Posterior vena cava (tissue), 2 donors: ENCODE results near the gene GALK1. TPM values are rescaled to one million over a fixed set of nuclear protein-coding genes. Genes with fewer than 3 reads are reported as not detected.
"Not testable (repeated sequence)": the region's sequence is repeated elsewhere in the genome, so short reads cannot be mapped to it uniquely, and the experiment has no call there.

Experiments used
- DNase-seq: peaks from one replicate; pipeline ENCODE4 v3.0.0-alpha.2; 2020; ENCODE audit warnings: low spot score
- intact Hi-C, 2 donors: fragments of 100-400 bp; cut with DNase I; formaldehyde crosslinking; loops; one replicate each; pipeline versions ENCODE4 v1.14.1 to v1.14.2; 2022 to 2023
- total RNA-seq, 2 donors: library from RNA; stranded (reverse); fragmentation: NEBNext Ultra II Directional; extraction: Animal tissue kit (Norgen Biotek cat#: 25700); gene quantifications; one replicate each; pipeline ENCODE4 v1.2.1, GENCODE V29; 2021
- donor health status: DM: yes; HTN: yes; CAD: no.
- donor health status: DM: yes; HTN: yes; CAD: no.

GALK1 gene
- total RNA-seq, 2 donors from 2014 or later, result 21.0 to 27.6 TPM

GRCh38 chr17:75785016-75785890 is 20.3 kb upstream of the GALK1 start:
- intact Hi-C loops, result loop anchor here in 1 of 2 donors (5.0 kb wide), 1 partner anchor 42 kb away; no protein-coding TSS in a partner anchor
- DNase-seq, result peak; percentile 98

- intact Hi-C loops, result loop anchor here in 1 of 2 donors (5.0 kb wide), 1 partner anchor 43 kb away; no protein-coding TSS in a partner anchor
- DNase-seq, result peak; percentile 99
These were observed 19.6 kb upstream of the GALK1 start, which contains the start of gene UNK for GRCh38 chr17:75784473-75785015. Gene UNK, plus strand, starts transcription at chr17:75784806. Its CDS starts 75 bp downstream, at chr17:75784881.

- intact Hi-C loops, result no loop called here
- peak; percentile 85 for DNase-seq
These were observed 18.9 kb upstream of the GALK1 start for GRCh38 chr17:75783803-75784472.

GRCh38 chr17:75783069-75783783 is 18.2 kb upstream of the GALK1 start:
- DNase-seq, result no peak
- intact Hi-C loops, result no loop called here

- DNase-seq, result no peak
- intact Hi-C loops, result loop anchor here (5.0 to 10.0 kb wide), 2 partner anchors 97 to 895 kb away; partner anchors contain the start of gene TRIM47 (in 1 of the 2)
These were observed 15.2 kb upstream of the GALK1 start for GRCh38 chr17:75779987-75780889.

- intact Hi-C loops, result loop anchor here (5.0 to 10.0 kb wide), 2 partner anchors 98 to 895 kb away; partner anchors contain the start of gene TRIM47 (in 1 of the 2)
- DNase-seq, result peak; percentile 99
These were observed 14.4 kb upstream of the GALK1 start for GRCh38 chr17:75779250-75779986.

- DNase-seq, result no peak
- intact Hi-C loops, result loop anchor here (5.0 to 10.0 kb wide), 2 partner anchors 98 to 896 kb away; partner anchors contain the start of gene TRIM47 (in 1 of the 2)
These were observed 13.9 kb upstream of the GALK1 start for GRCh38 chr17:75778861-75779249.

- intact Hi-C loops, result loop anchor here (5.0 to 10.0 kb wide), 2 partner anchors 99 to 897 kb away; partner anchors contain the start of gene TRIM47 (in 1 of the 2)
- DNase-seq, result not testable (repeated sequence)
These were observed 13.3 kb upstream of the GALK1 start for GRCh38 chr17:75778066-75778860.

GRCh38 chr17:75777296-75777922 is 12.4 kb upstream of the GALK1 start:
- no peak for DNase-seq
- intact Hi-C loops, result loop anchor here (5.0 to 10.0 kb wide), 2 partner anchors 100 to 897 kb away; partner anchors contain the start of gene TRIM47 (in 1 of the 2)

GRCh38 chr17:75776386-75777295 is 11.6 kb upstream of the GALK1 start:
- intact Hi-C loops, result loop anchor here (5.0 to 10.0 kb wide), 2 partner anchors 101 to 898 kb away; partner anchors contain the start of gene TRIM47 (in 1 of the 2)
- DNase-seq, result peak; percentile 30

GRCh38 chr17:75774991-75775668 is 10.1 kb upstream of the GALK1 start:
- intact Hi-C loops, result loop anchor here (5.0 to 10.0 kb wide), 3 partner anchors 102 to 900 kb away; partner anchors contain the start of gene TRIM47 (in 1 of the 2)
- peak; percentile 80 for DNase-seq

- peak; percentile 75 for DNase-seq
- intact Hi-C loops, result loop anchor here in 1 of 2 donors (5.0 to 10.0 kb wide), 2 partner anchors 478 to 900 kb away; no protein-coding TSS in a partner anchor
These were observed 9.5 kb upstream of the GALK1 start for GRCh38 chr17:75774471-75774990.

GRCh38 chr17:75773808-75774470 is 8.9 kb upstream of the GALK1 start:
- peak; percentile 83 for DNase-seq
- intact Hi-C loops, result loop anchor here in 1 of 2 donors (5.0 to 10.0 kb wide), 2 partner anchors 478 to 901 kb away; no protein-coding TSS in a partner anchor
